ENCODE data around the gene ANO9.

DNA sequence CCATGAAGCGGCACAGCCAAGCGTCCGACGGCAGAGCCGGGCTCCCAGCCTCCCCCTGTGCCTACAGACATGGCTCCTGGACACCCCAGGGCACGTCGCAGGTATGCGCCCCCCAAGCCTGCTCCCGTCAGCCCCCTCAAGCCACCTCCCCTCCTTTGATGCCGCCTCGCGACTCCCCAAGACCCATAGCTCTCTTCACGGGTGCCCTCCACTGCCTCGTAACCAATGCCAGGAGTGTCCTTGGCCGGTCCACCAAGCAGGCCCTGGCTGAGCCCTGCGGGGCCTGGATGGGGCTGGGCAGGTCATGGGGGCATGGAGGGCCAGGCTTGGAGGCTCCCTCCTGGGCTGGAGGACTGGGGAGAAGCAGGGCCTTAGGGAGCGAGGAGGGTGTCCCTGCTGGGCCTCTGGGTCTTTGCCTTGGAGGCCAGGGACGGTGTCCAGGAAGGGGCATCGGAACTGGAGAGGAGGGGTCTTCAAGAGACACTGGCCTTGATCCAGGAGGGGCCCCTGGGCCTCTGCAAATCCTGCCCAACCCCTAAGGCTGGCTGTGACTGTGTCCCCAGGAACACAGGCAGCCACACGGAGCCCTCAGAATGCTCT, 9.2 kb downstream of the ANO9 start:
- TF ChIP-seq, protein P1, sequence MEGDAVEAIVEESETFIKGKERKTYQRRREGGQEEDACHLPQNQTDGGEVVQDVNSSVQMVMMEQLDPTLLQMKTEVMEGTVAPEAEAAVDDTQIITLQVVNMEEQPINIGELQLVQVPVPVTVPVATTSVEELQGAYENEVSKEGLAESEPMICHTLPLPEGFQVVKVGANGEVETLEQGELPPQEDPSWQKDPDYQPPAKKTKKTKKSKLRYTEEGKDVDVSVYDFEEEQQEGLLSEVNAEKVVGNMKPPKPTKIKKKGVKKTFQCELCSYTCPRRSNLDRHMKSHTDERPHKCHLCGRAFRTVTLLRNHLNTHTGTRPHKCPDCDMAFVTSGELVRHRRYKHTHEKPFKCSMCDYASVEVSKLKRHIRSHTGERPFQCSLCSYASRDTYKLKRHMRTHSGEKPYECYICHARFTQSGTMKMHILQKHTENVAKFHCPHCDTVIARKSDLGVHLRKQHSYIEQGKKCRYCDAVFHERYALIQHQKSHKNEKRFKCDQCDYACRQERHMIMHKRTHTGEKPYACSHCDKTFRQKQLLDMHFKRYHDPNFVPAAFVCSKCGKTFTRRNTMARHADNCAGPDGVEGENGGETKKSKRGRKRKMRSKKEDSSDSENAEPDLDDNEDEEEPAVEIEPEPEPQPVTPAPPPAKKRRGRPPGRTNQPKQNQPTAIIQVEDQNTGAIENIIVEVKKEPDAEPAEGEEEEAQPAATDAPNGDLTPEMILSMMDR (IDR thresholded peaks at IDR 0.05): no peak
- no peak for TF ChIP-seq EZH2phosphoT487 (IDR thresholded peaks at IDR 0.05)
